Heart left ventricle (tissue), 13 donors: ENCODE measurements around the gene WNT3A.

ENCODE experiments used
- CTCF ChIP-seq, 12 donors: fragments of 200-600 bp; sonication (generic) in 4 of 12; IDR thresholded peaks; one replicate each; pipeline versions ENCODE4 v1.5.0 to v1.8.0; 2018 to 2022; ENCODE audit warnings: antibody characterized with exemption in 12 of 12, mild to moderate bottlenecking in 5 of 12
- POLR2A ChIP-seq, 2 donors: fragments of 450-650 bp; IDR thresholded peaks; one replicate each; pipeline ENCODE4 v1.6.1; 2017; ENCODE audit warnings: antibody characterized with exemption in 2 of 2, mild to moderate bottlenecking in 2 of 2, moderate library complexity in 2 of 2
- donor health status: ischemic (EF 13 %, LVEDD 7.1; RV severe dilation, severe dysfunction).
- donor health status: DM: no; HTN: yes; CAD: no.
- donor health status: DM: no; HTN: no; CAD: no.
- donor health status: ischemic (EF 25% LVEDD 6.9; RV normal size, moderate dysfunction).
- donor health status: ischemic (EF 25% LVEDD 5.7; RV mildly dilated, moderate dysfunction).
- donor health status: ischemic (EF 35%, LVEDD 5.7; RV mildly dilated, moderate dysfunction).
- donor health status: nonischemic (EF 11% LVEDD 7.7; RV severe dilation, severe dysfunction).
- donor health status: DM: yes; HTN: yes; CAD: no.
- donor health status: PGD.
- donor health status: ischemic (EF 29% LVEDD 5.4; RV normal size, mild dysfunction).
- donor health status: nonischemic (EF 23%, LVEDD 6.1; RV moderate dilation, normal function).

DNA sequence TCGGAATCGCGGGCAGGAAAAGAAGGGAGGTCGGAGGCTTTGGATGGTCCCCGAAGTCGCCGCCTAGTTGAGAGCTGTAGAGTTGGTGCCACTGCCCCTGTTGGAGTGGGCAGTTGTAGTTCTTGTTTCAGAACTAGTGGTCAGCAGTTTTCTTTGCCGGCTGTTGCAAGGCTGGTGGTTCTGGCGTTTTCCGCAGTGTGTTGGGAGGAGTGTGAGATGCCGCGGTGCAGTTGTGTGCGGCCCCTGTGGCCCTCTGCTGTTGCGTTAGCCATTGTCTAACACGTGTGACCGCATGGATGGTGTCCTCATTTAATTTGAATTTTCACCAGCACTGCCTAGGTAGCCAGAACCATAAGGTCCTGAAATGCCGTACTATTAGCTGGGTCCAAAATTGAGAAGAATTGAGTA, 77.1 kb downstream of the WNT3A start:
- TF ChIP-seq POLR2A (IDR thresholded peaks at IDR 0.05) = no peak
- no peak for TF ChIP-seq CTCF (IDR thresholded peaks at IDR 0.05)
